HG03066 (cell line): ENCODE data around the gene CEP170B.
"Not testable (repeated sequence)": the region's sequence is repeated elsewhere in the genome, so short reads cannot be mapped to it uniquely, and the experiment has no call there.

Experiments
- ATAC-seq: cut with Tn5 transposase; IDR thresholded peaks from one replicate; pipeline ENCODE4 v1.9.1; 2021; ENCODE audit warnings: low read depth; ENCODE audit not compliant: unreplicated experiment

CEP170B gene

GRCh38 chr14:104940526-104941150 lies 75.6 kb downstream of the CEP170B start:
- no peak for ATAC-seq

DNA sequence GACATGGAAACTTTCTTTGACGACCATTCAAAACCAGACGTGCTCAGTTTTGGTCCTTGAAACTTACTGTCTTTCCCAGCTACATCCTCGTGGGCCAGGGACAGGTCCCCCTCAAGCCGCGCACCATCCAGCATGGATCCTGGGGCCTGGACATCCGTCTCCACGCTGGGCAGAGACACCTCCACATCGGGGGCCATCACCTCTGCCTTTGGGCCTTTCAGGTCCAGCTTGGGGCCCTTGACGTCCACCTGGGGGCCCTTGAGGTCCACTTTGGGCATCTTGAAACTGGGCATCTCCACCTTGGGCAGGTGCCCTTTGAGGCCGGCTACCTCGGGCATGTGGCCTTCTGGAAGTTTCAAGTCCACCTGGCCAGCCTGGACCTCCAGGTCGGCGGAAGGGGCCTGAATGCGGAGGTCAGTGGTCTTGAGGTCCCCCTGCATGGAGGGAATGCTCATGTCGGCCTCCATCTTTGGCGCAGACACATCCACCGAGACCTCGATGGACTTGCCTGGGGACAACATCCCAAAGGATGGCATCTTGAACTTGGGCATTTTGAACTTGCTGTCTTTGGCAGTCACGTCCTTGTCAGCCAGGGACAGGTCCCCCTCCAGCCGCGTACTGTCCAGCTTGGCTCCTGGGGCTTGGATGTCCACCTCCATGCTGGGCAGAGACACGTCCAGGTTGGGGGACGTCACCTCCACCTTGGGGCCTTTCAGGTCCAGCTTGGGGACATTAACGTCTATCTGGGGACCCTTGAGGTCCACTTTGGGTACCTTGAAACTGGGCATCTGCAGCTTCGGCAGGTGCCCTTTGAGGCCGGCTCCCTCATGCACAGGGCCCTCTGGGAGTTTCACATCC lies 76.7 kb downstream of the CEP170B start:
- ATAC-seq, result no peak

- ATAC-seq, result no peak
Measured at GRCh38 chr14:104942586-104942985, 77.5 kb downstream of the CEP170B start.

GRCh38 chr14:104943216-104944015 lies 78.3 kb downstream of the CEP170B start:
- not testable (repeated sequence) for ATAC-seq

- ATAC-seq, result not testable (repeated sequence)
Measured at GRCh38 chr14:104944016-104944308, 78.9 kb downstream of the CEP170B start.

- not testable (repeated sequence) for ATAC-seq
Measured at GRCh38 chr14:104944436-104945205, 79.6 kb downstream of the CEP170B start.

- ATAC-seq, result not testable (repeated sequence)
Measured at GRCh38 chr14:104945266-104945665, 80.2 kb downstream of the CEP170B start.
